ENCODE results near the gene LPGAT1. TPM values are rescaled to one million over a fixed set of nuclear protein-coding genes. Genes with fewer than 3 reads are reported as not detected.

Gene LPGAT1
- total RNA-seq, 4 donors from 2014 or later: 13.7 to 86.3 (median 26.7) TPM

DNA sequence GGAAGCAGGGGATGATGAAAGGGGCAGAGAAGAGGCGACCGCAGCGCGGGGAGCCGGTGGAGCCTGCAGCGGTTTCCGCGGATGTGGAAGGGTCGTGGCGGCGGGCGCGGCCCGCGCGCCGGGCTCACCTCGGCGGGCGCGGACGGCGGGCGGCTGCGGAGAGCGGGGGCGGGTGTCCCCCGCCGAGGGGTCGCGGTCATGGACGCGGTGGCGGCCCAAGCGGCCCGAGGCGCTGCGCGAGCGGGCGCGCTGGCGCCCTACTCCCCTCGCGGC, 572 bp downstream of the LPGAT1 start:
- intact Hi-C loops (cut with DNase I; ENCODE audit: low total_unique reads): no loop called here
- WGBS, 2 donors: 0% methylated on average over 22 to 45 of the region's 45 CpGs
- DNase-seq (ENCODE audit: low spot score in 2 of 2): no peak
- TF ChIP-seq, protein P1, sequence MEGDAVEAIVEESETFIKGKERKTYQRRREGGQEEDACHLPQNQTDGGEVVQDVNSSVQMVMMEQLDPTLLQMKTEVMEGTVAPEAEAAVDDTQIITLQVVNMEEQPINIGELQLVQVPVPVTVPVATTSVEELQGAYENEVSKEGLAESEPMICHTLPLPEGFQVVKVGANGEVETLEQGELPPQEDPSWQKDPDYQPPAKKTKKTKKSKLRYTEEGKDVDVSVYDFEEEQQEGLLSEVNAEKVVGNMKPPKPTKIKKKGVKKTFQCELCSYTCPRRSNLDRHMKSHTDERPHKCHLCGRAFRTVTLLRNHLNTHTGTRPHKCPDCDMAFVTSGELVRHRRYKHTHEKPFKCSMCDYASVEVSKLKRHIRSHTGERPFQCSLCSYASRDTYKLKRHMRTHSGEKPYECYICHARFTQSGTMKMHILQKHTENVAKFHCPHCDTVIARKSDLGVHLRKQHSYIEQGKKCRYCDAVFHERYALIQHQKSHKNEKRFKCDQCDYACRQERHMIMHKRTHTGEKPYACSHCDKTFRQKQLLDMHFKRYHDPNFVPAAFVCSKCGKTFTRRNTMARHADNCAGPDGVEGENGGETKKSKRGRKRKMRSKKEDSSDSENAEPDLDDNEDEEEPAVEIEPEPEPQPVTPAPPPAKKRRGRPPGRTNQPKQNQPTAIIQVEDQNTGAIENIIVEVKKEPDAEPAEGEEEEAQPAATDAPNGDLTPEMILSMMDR (IDR thresholded peaks at IDR 0.05): no peak
- TF ChIP-seq POLR2A (IDR thresholded peaks at IDR 0.05): no peak
- peak overlapping the region; percentile 79 for H3K4me3 ChIP-seq (ENCODE audit: low read depth, poor library complexity, severe bottlenecking)

DNA sequence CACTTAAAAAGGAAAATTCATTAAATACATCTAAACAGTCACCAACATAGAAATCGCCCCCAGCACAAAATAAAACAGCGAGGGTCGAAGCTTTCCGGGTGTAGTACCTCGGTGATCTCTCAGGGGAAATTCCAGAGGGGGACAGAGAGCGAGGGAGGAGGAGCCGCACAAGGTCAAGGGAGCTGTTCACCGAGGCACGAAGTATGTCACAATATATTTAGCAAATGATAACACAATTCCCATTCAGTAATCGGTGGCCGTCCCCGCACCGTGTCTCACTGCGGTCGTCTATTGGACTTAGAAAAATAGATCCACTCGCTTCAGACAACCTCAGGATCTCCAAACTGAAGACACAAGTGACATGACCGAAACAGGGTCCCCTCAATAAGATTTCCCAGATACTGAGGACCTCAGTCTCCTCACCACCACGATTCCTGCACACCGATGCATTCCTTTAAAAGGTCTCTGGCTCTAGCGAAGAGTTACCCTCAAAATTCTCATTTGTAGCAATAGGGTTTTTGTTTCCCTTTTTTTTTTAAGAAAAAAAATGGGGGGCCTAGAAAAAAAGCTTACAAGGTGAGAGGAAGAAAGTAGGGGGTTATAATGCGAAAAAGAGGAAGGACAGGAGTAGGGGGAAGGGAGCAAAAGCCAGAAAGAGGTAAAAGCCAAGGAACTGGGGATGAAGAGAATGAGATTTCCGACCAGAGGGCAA, 1.1 kb downstream of the LPGAT1 start:
- TF ChIP-seq, protein P1 (IDR thresholded peaks at IDR 0.05): no peak
- TF ChIP-seq POLR2A (IDR thresholded peaks at IDR 0.05): no peak
- WGBS, 2 donors: 37 to 47% methylated on average over 22 of the region's 22 CpGs
- H3K4me3 ChIP-seq (ENCODE audit: low read depth, poor library complexity, severe bottlenecking): peak overlapping the region; percentile 79
- peak in 1 of 2 donors; percentile 85 for DNase-seq (ENCODE audit: low spot score in 2 of 2)
- intact Hi-C loops (cut with DNase I; ENCODE audit: low total_unique reads): no loop called here

DNA sequence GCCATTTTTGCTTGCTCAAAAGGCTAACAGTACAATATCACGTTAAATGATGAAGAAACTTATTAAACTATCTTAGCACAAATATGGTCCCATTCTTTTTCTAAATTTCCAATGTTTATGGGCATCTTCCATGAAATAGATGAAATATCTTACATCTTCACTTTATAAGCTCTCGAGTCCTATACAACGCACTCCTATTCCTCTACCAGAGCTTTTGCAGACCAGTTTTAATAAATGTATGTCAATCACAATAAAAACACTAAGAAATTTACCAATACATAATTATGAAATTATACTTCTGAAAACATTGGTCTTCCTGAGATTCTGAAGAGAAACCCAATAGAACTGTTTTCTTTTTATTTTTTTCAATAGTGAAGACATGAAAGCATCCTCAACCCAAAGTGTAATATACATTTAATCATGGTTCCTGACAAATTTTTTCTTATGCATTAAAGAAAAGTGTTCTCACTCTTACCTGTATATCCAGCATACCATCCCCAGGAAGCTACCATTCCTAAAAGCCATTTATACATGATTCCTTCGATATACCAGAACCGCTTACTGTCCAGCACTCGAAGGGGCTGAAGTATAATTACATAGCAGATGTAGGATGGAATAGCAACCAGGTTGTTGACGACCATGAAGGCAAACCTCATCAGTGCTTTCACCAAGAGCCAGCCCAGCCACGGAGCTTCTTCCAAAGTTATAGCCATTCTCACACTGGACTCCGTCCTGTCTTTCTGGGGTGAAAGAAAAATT, 1.8 kb downstream of the LPGAT1 start:
- WGBS, 2 donors: 83 to 85% methylated on average over 9 of the region's 9 CpGs
- H3K4me3 ChIP-seq (ENCODE audit: low read depth, poor library complexity, severe bottlenecking): no peak overlapping the region
- TF ChIP-seq, protein P1 (IDR thresholded peaks at IDR 0.05): no peak
- TF ChIP-seq POLR2A (IDR thresholded peaks at IDR 0.05): no peak
- intact Hi-C loops (cut with DNase I; ENCODE audit: low total_unique reads): no loop called here
- DNase-seq (ENCODE audit: low spot score in 2 of 2): no peak

DNA sequence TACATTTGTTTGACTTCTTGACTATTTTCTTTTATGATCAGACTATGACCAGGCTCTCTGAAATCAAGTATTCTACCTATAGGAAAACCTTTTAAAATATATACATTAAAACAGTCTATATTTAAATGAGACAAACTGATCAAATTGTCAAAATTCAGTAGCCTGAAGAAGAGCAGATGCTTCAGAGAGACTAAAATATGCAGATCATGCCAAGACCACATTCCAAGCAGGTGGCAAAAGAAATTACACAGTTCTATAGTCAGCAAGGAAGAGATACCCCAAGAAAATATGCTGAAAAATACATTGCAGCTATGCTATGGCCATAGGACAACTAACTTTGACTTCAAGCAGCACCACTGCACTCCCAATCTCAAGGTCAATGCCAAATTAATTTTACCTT, 3.5 kb downstream of the LPGAT1 start:
- intact Hi-C loops (cut with DNase I; ENCODE audit: low total_unique reads): no loop called here
- no peak for DNase-seq (ENCODE audit: low spot score in 2 of 2)
- H3K4me3 ChIP-seq (ENCODE audit: low read depth, poor library complexity, severe bottlenecking): no peak overlapping the region
- TF ChIP-seq, protein P1 (IDR thresholded peaks at IDR 0.05): no peak
- no peak for TF ChIP-seq POLR2A (IDR thresholded peaks at IDR 0.05)

DNA sequence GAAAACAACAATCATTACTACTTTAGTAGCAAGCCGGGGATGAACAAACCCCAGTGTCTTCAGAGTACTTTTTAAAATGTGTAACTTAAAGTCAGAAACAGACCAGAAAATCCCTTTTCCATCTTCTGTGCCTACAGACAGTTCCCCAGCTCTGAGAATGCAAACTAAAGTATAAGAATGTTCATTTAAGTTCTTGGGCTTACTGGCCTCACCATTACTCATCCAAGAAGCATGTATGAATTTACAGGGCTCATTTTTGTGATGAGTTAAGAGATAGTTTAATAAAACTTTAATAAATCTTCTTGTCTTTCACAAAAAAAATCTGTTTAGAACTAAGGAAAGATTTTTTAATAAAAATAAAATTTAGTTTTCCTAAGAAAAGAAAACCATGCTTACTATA, 4.6 kb downstream of the LPGAT1 start:
- TF ChIP-seq, protein P1 (IDR thresholded peaks at IDR 0.05): no peak
- no peak for TF ChIP-seq POLR2A (IDR thresholded peaks at IDR 0.05)
- no peak overlapping the region for H3K4me3 ChIP-seq (ENCODE audit: low read depth, poor library complexity, severe bottlenecking)
- 97 to 100% methylated on average over 1 of the region's 1 CpG for WGBS, 2 donors
- intact Hi-C loops (cut with DNase I; ENCODE audit: low total_unique reads): no loop called here
- DNase-seq (ENCODE audit: low spot score in 2 of 2): no peak

Measured in lower leg skin (tissue), 4 donors.